ENCODE measurements around the gene SYNPO. TPM values are rescaled to one million over a fixed set of nuclear protein-coding genes. Genes with fewer than 3 reads are reported as not detected.

SYNPO gene
- total RNA-seq (ENCODE audit: unreplicated experiment) = 16.1 TPM
- long read RNA-seq, partial matches to known transcripts = 0 of 5 reads
- long read RNA-seq, other reads (novel, unspliced or antisense) = 5 of 5 reads

GRCh38 chr5:150640311-150641005 is at the start of gene SYNPO:
SYNPO (plus strand) TSS chr5:150640660; CDS start chr5:150648276, 7,616 bp downstream.
- TF ChIP-seq, protein P1, sequence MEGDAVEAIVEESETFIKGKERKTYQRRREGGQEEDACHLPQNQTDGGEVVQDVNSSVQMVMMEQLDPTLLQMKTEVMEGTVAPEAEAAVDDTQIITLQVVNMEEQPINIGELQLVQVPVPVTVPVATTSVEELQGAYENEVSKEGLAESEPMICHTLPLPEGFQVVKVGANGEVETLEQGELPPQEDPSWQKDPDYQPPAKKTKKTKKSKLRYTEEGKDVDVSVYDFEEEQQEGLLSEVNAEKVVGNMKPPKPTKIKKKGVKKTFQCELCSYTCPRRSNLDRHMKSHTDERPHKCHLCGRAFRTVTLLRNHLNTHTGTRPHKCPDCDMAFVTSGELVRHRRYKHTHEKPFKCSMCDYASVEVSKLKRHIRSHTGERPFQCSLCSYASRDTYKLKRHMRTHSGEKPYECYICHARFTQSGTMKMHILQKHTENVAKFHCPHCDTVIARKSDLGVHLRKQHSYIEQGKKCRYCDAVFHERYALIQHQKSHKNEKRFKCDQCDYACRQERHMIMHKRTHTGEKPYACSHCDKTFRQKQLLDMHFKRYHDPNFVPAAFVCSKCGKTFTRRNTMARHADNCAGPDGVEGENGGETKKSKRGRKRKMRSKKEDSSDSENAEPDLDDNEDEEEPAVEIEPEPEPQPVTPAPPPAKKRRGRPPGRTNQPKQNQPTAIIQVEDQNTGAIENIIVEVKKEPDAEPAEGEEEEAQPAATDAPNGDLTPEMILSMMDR (IDR thresholded peaks at IDR 0.05; ENCODE audit: partially characterized antibody, unreplicated experiment) = no peak
- no peak for DNase-seq
- Mint-ChIP-seq H3K27me3 (ENCODE audit: unreplicated experiment) (peaks cover 16% of the 10 kb centered on the region), H3K4me1 (ENCODE audit: low read depth, unreplicated experiment) (peaks cover 52% of the 10 kb centered on the region), H3K27ac (ENCODE audit: unreplicated experiment) (peak within 1 kb of the TSS; percentile 9), H3K36me3 (ENCODE audit: unreplicated experiment) (no peaks in the 10 kb centered on the region), H3K4me3 (ENCODE audit: unreplicated experiment) (no peak within 1 kb of the TSS), H3K9me3 (ENCODE audit: unreplicated experiment) (peaks cover 9% of the 10 kb centered on the region)

DNA sequence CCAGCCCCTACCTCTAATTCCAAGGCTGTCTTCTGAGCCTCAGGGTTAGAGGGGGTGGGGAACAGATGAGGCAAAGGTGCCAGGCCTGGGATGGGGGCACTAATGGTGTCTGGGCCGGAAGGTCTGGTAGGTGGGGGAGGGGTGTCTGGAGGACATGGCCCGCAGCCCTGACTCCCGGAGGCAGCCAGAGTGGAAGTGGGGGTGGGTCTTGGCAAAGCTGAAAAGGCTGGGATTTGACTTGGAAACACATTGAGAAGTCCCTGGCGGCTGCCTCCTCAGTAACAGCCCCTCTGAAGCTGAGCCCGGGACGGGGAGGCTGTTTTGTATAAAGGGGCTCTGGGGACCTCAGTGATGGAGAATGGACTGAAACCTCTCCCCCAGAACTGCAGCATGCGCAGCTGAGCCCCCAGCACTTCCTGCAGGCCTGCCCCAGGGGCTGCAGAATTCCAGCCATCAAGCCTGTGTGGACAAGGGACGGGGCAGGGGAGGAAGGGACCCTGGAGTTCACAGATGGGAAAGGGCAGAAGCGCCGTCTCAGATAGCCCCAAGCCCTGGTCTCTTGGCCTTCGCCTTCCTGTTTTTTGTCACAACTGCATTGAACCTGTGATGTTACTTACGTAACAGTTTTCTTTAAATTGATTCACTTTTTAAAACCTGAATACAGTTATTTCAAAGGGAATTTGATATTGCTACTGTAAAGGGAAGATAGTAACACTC is 49.3 kb upstream of the SYNPO start:
- peak; percentile 80 for DNase-seq
- Mint-ChIP-seq H3K27me3 (ENCODE audit: unreplicated experiment) (peaks cover 4% of the 10 kb centered on the region), H3K4me3 (ENCODE audit: unreplicated experiment) (peak overlapping the region; percentile 73), H3K9me3 (ENCODE audit: unreplicated experiment) (peaks cover 5% of the 10 kb centered on the region), H3K4me1 (ENCODE audit: low read depth, unreplicated experiment) (peaks cover 29% of the 10 kb centered on the region), H3K27ac (ENCODE audit: unreplicated experiment) (peak overlapping the region; percentile 88), H3K36me3 (ENCODE audit: unreplicated experiment) (no peaks in the 10 kb centered on the region)
- TF ChIP-seq, protein P1 (IDR thresholded peaks at IDR 0.05; ENCODE audit: partially characterized antibody, unreplicated experiment) = no peak

DNA sequence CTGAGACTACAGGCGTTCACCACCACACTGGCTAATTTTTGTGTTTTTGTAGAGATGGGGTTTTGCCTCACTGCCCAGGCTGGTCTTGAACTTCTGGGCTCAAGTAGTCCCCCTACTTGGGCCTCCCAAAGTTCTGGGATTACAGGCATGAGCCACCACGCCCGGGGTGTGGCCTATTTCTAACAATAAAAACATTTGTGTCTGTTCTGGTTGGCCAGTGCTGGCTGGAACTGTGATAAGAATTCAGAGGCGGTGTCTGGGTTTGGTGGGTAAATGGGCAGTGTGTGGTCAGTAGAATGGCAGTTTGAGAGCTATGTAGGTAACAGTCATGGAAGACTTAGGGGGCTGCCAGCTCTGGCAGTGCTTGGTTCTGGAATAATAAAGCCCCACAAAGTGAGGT is 46.9 kb upstream of the SYNPO start:
- H3K27me3 Mint-ChIP-seq (ENCODE audit: unreplicated experiment) = peaks cover 4% of the 10 kb centered on the region
- H3K27ac Mint-ChIP-seq (ENCODE audit: unreplicated experiment) = no peak overlapping the region
- H3K4me3 Mint-ChIP-seq (ENCODE audit: unreplicated experiment) = no peak overlapping the region
- H3K36me3 Mint-ChIP-seq (ENCODE audit: unreplicated experiment) = no peaks in the 10 kb centered on the region
- peaks cover 5% of the 10 kb centered on the region for H3K9me3 Mint-ChIP-seq (ENCODE audit: unreplicated experiment)
- TF ChIP-seq, protein P1 (IDR thresholded peaks at IDR 0.05; ENCODE audit: partially characterized antibody, unreplicated experiment) = no peak
- DNase-seq = no peak
- H3K4me1 Mint-ChIP-seq (ENCODE audit: low read depth, unreplicated experiment) = peaks cover 31% of the 10 kb centered on the region

- Mint-ChIP-seq H3K4me3 (ENCODE audit: unreplicated experiment) (no peak overlapping the region), H3K9me3 (ENCODE audit: unreplicated experiment) (peaks cover 5% of the 10 kb centered on the region), H3K36me3 (ENCODE audit: unreplicated experiment) (no peaks in the 10 kb centered on the region), H3K4me1 (ENCODE audit: low read depth, unreplicated experiment) (peaks cover 31% of the 10 kb centered on the region), H3K27me3 (ENCODE audit: unreplicated experiment) (peaks cover 4% of the 10 kb centered on the region), H3K27ac (ENCODE audit: unreplicated experiment) (no peak overlapping the region)
- no peak for DNase-seq
- TF ChIP-seq, protein P1 (IDR thresholded peaks at IDR 0.05; ENCODE audit: partially characterized antibody, unreplicated experiment) = no peak
Observed at GRCh38 chr5:150593996-150594395, 46.5 kb upstream of the SYNPO start.
